Measurements from ENCODE around the gene LHPP.

The LHPP gene

GRCh38 chr10:124647421-124648130 lies 186.0 kb downstream of the LHPP start:
- DNase-seq (ENCODE audit: low read depth), result peak; percentile 98
- peak; percentile 94 for TF ChIP-seq MAX (IDR thresholded peaks at IDR 0.05; ENCODE audit: low read depth, low read length)
- TF ChIP-seq POLR2A (IDR thresholded peaks at IDR 0.05; ENCODE audit: extremely low read depth, insufficient read length), result peak; percentile 15
- TF ChIP-seq MYC (IDR thresholded peaks at IDR 0.05; ENCODE audit: low read depth, low read length), result peak; percentile 98
- TF ChIP-seq, protein P1, sequence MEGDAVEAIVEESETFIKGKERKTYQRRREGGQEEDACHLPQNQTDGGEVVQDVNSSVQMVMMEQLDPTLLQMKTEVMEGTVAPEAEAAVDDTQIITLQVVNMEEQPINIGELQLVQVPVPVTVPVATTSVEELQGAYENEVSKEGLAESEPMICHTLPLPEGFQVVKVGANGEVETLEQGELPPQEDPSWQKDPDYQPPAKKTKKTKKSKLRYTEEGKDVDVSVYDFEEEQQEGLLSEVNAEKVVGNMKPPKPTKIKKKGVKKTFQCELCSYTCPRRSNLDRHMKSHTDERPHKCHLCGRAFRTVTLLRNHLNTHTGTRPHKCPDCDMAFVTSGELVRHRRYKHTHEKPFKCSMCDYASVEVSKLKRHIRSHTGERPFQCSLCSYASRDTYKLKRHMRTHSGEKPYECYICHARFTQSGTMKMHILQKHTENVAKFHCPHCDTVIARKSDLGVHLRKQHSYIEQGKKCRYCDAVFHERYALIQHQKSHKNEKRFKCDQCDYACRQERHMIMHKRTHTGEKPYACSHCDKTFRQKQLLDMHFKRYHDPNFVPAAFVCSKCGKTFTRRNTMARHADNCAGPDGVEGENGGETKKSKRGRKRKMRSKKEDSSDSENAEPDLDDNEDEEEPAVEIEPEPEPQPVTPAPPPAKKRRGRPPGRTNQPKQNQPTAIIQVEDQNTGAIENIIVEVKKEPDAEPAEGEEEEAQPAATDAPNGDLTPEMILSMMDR (IDR thresholded peaks at IDR 0.05; ENCODE audit: low read depth, low read length), result peak; percentile 44
- peak overlapping the region; percentile 49 for H3K4me3 ChIP-seq (ENCODE audit: low read depth, low read length)

GRCh38 chr10:124648131-124648475 lies 186.5 kb downstream of the LHPP start:
- TF ChIP-seq MAX (IDR thresholded peaks at IDR 0.05; ENCODE audit: low read depth, low read length) (no peak), POLR2A (IDR thresholded peaks at IDR 0.05; ENCODE audit: extremely low read depth, insufficient read length) (peak; percentile 0)
- no peak for DNase-seq (ENCODE audit: low read depth)
- H3K4me3 ChIP-seq (ENCODE audit: low read depth, low read length), result peak overlapping the region; percentile 49

- TF ChIP-seq POLR2A (IDR thresholded peaks at IDR 0.05; ENCODE audit: extremely low read depth, insufficient read length) (no peak), MYC (IDR thresholded peaks at IDR 0.05; ENCODE audit: low read depth, low read length) (peak; percentile 53), MAX (IDR thresholded peaks at IDR 0.05; ENCODE audit: low read depth, low read length) (peak; percentile 38; the same call in 1 of the 2 replicates)
- peak; percentile 96 for DNase-seq (ENCODE audit: low read depth)
- peak overlapping the region; percentile 49 for H3K4me3 ChIP-seq (ENCODE audit: low read depth, low read length)
Measured at GRCh38 chr10:124648738-124649137, 187.1 kb downstream of the LHPP start.

DNA sequence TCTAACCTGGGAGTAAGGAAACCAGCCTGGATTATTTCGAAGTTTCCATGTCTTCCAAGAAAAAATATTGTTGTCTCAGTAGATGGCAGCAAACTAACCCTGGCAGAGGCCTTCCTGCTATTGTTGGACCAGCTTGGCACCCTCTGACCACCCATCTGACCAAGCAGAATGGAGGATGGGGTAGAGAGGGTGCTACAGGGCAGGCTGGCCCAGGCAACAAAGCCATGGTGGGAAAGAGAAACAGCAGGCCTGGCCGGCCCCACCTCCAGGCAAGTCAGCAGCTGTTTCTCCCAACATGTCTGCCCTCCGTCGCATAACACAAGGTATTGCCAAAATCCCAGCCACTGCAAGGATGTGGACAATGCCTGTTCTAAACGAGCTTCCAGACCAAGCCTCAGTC lies 187.6 kb downstream of the LHPP start:
- H3K4me3 ChIP-seq (ENCODE audit: low read depth, low read length), result no peak overlapping the region
- DNase-seq (ENCODE audit: low read depth), result peak; percentile 72
- TF ChIP-seq MYC (IDR thresholded peaks at IDR 0.05; ENCODE audit: low read depth, low read length) (no peak), MAX (IDR thresholded peaks at IDR 0.05; ENCODE audit: low read depth, low read length) (no peak), POLR2A (IDR thresholded peaks at IDR 0.05; ENCODE audit: extremely low read depth, insufficient read length) (no peak)
- TF ChIP-seq, protein P1 (IDR thresholded peaks at IDR 0.05; ENCODE audit: low read depth, low read length), result no peak

DNA sequence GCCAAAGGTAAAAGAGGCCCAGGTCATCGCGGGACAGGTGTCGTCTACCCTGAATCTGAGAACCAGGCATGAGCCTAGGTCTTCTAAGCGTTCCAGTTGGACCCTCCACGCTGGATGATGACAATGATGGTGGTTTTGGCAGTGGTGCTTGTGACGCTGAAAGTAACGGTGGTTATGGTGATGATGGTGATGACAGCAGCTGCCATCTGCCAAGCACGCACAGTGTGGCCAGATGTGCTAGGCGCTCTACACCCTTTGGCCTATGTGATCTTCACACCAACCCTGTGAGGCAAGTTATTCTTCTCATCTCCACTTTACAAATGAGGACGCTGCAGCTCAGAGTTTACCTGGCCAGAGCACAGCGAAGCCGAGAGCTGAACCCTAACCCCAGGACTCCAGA lies 188.6 kb downstream of the LHPP start:
- TF ChIP-seq MYC (IDR thresholded peaks at IDR 0.05; ENCODE audit: low read depth, low read length) (no peak), MAX (IDR thresholded peaks at IDR 0.05; ENCODE audit: low read depth, low read length) (no peak), POLR2A (IDR thresholded peaks at IDR 0.05; ENCODE audit: extremely low read depth, insufficient read length) (no peak)
- TF ChIP-seq, protein P1 (IDR thresholded peaks at IDR 0.05; ENCODE audit: low read depth, low read length), result no peak
- DNase-seq (ENCODE audit: low read depth), result no peak
- no peak overlapping the region for H3K4me3 ChIP-seq (ENCODE audit: low read depth, low read length)

GRCh38 chr10:124650820-124651401 lies 189.3 kb downstream of the LHPP start:
- peak; percentile 60 for DNase-seq (ENCODE audit: low read depth)
- H3K4me3 ChIP-seq (ENCODE audit: low read depth, low read length), result no peak overlapping the region
- TF ChIP-seq POLR2A (IDR thresholded peaks at IDR 0.05; ENCODE audit: extremely low read depth, insufficient read length) (no peak), MYC (IDR thresholded peaks at IDR 0.05; ENCODE audit: low read depth, low read length) (no peak; the same call in 1 of the 2 replicates), MAX (IDR thresholded peaks at IDR 0.05; ENCODE audit: low read depth, low read length) (no peak)
- TF ChIP-seq, protein P1 (IDR thresholded peaks at IDR 0.05; ENCODE audit: low read depth, low read length), result no peak

Data from NB4 (cell line).